Duodenal mucosa (tissue), 2 donors: ENCODE measurements around the gene MCTP1.
"Not testable (repeated sequence)": the region's sequence is repeated elsewhere in the genome, so short reads cannot be mapped to it uniquely, and the experiment has no call there.

ENCODE experiments used
- H3K27ac ChIP-seq: one replicate; pipeline ENCODE4 v1.7.0; 2013; ENCODE audit warnings: low read depth, low read length
- H3K27me3 ChIP-seq, 2 donors: one replicate each; pipeline ENCODE4 v1.7.0; 2013; ENCODE audit warnings: low read length in 2 of 2, control low read depth in 1 of 2; ENCODE audit not compliant: insufficient read depth in 2 of 2, control insufficient read depth in 1 of 2
- H3K36me3 ChIP-seq, 2 donors: one replicate each; pipeline ENCODE4 v1.7.0; 2013; ENCODE audit warnings: low read length in 2 of 2, control low read depth in 1 of 2; ENCODE audit not compliant: insufficient read depth in 2 of 2, control insufficient read depth in 1 of 2
- H3K4me1 ChIP-seq, 2 donors: one replicate each; pipeline ENCODE4 v1.7.0; 2013; ENCODE audit warnings: low read length in 2 of 2, control low read depth in 1 of 2; ENCODE audit not compliant: insufficient read depth in 2 of 2, control insufficient read depth in 1 of 2
- H3K4me3 ChIP-seq, 2 donors: one replicate each; pipeline ENCODE4 v1.7.0; 2013; ENCODE audit warnings: low read length in 2 of 2, low read depth in 1 of 2
- H3K9ac ChIP-seq, 2 donors: one replicate each; pipeline ENCODE4 v1.7.0; 2013; ENCODE audit warnings: low read length in 2 of 2, low read depth in 1 of 2
- H3K9me3 ChIP-seq, 2 donors: one replicate each; pipeline ENCODE4 v1.7.0; 2013; ENCODE audit warnings: low read length in 2 of 2, control low read depth in 1 of 2; ENCODE audit not compliant: control insufficient read depth in 1 of 2

The MCTP1 gene

DNA sequence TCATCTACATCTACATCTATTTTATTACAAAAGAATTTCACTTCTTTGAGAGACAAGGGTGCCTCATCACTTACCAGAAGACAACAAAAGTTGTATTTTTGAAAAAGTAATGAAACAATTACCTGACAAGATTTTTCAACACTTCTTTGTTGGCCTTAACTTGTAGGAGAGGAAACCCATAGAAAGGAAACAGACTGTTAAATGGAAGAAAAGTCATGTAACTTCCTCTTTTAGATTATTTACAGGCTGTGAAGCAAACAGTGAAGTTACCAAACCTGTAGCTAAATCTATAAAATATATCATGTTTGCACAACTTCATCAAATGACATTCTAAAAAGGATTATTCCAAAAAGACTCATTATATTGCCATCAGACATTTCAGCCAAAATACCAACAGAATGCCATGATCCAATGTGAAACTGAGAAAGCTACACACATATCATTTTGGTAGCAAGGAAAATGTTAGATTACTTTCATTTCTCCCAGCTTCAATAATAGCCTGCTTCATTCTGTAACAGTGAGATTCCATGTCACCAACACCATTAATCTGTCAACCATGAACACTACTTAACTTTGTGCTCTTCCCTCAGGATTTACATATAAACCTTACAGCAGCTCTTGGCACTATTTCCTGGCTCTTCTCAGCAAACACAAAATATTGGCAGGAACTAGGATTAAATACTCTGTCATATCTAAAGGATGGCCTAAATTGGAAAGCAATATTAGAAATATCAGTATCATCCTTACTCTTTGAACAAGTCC is 122.5 kb downstream of the MCTP1 start:
- no peaks in the 10 kb centered on the region for H3K4me1 ChIP-seq

DNA sequence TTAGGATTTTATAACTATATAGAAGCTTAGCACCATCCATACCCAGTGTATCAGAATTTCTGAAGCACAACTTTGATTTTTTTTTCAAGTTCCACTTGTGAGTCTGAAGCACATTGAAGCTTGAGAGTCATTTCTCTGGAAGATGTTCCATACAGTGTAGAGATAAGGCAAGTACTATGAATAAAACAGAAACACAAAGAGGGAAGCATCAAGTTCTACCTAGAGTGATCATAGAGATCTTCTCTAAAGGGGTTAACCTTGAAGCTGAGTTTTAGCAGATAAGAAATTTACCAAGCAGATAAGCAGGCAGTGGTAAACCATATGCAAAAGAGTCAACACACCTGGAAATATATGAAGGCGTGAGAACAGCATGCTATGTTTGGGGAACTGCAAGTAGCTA is 125.3 kb downstream of the MCTP1 start:
- Histone ChIP-seq H3K4me3 (no peak overlapping the region), H3K36me3 (no peaks in the 10 kb centered on the region), H3K27me3 (no peaks in the 10 kb centered on the region), H3K9me3 (no peaks in the 10 kb centered on the region), H3K4me1 (no peaks in the 10 kb centered on the region), H3K9ac (no peak overlapping the region), H3K27ac (no peak overlapping the region)

More for the DNA sequence above, 122.5 kb downstream of the MCTP1 start:
- Histone ChIP-seq H3K9me3 (no peaks in the 10 kb centered on the region), H3K4me3 (no peak overlapping the region), H3K9ac (no peak overlapping the region), H3K27ac (no peak overlapping the region), H3K36me3 (no peaks in the 10 kb centered on the region), H3K27me3 (no peaks in the 10 kb centered on the region)

DNA sequence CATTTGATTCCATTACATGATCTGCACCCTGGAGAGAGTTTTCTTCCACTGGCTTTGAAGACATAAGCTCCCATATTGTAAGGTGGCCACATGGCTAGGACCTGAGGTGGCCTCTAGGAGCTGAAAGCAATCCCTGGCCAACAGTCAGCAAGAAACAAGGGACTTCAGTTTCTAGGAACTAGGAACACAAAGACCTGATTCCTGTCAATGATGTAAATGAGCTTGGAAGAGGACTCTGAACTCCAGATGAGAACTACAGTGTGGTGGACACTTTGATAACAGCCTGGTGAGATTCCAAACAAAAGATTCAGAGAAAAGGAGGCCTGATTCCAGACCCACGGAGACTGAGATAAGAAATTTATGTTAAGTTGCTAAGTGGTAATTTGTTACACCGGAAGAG is 129.0 kb downstream of the MCTP1 start:
- H3K4me1 ChIP-seq: no peaks in the 10 kb centered on the region
- H3K9ac ChIP-seq: no peak overlapping the region
- no peak overlapping the region for H3K4me3 ChIP-seq
- no peaks in the 10 kb centered on the region for H3K9me3 ChIP-seq
- no peaks in the 10 kb centered on the region for H3K27me3 ChIP-seq
- no peaks in the 10 kb centered on the region for H3K36me3 ChIP-seq
- H3K27ac ChIP-seq: no peak overlapping the region

DNA sequence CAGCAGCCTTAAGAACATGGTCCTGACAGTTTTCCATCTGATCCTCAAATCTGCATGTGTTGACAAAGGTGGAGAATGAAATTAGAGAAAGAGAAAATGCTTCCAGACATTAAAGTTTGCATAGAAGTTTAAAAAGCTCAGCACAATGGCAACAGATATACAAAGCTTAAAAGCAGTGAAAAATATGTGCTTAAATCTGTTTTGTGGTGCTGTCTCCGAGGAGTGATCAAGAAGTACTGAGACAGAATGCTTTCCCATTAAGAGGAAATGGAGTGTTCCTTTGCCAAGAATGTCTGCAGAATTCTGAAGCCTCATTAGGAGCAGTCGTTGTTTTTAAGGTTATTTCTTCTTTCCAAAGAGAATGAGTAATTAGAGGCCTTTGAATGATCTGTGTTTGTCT is 131.4 kb downstream of the MCTP1 start:
- Histone ChIP-seq H3K36me3 (no peaks in the 10 kb centered on the region), H3K27me3 (no peaks in the 10 kb centered on the region), H3K9ac (no peak overlapping the region), H3K9me3 (no peaks in the 10 kb centered on the region), H3K4me1 (no peaks in the 10 kb centered on the region), H3K27ac (no peak overlapping the region), H3K4me3 (no peak overlapping the region)

DNA sequence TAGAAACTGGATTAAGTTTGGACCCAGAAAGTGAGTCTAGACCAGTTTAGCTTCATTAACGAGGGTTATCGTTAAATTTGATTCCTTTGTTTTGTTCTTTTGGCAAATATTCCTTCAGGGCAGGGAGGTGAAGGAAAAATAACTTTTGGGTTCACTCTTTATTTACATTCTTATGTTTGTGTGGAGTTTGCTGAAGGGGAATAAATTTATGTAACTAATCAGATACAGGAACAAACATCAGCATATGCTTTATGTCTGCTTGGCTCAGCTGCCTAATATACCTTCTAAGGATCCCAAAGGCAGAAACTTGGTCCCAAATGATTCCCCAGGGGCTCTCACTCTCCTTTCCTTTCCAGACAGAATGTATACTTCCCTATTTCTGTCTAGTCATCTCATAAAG is 132.4 kb downstream of the MCTP1 start:
- H3K9me3 ChIP-seq: peaks cover 0 to under 1% of the 10 kb centered on the region in 2 donors
- H3K4me3 ChIP-seq: no peak overlapping the region
- H3K9ac ChIP-seq: no peak overlapping the region
- H3K27me3 ChIP-seq: no peaks in the 10 kb centered on the region
- no peaks in the 10 kb centered on the region for H3K4me1 ChIP-seq
- no peak overlapping the region for H3K27ac ChIP-seq
- H3K36me3 ChIP-seq: no peaks in the 10 kb centered on the region

DNA sequence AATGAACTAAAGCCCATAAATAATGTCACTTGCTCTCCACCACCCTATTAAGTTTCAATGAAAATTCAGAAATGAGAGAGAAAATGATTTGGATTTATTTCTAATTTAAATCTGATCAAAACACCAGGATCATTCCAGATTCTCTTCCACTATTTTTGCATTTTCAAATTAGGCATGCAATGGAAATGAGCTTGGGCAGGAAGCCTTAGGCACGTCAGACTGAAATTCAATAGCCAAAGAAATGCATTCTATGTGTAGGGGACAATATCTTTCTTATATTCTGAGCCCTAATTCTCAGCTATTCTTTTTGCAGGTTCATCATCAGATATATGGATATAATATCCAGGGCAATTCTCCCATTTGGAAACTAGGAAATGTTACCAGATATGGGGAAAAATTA is 132.8 kb downstream of the MCTP1 start:
- peaks cover 0 to 4% of the 10 kb centered on the region in 2 donors for H3K9me3 ChIP-seq
- no peaks in the 10 kb centered on the region for H3K36me3 ChIP-seq
- H3K9ac ChIP-seq: no peak overlapping the region
- H3K4me3 ChIP-seq: no peak overlapping the region
- H3K4me1 ChIP-seq: no peaks in the 10 kb centered on the region
- H3K27ac ChIP-seq: no peak overlapping the region
- no peaks in the 10 kb centered on the region for H3K27me3 ChIP-seq

DNA sequence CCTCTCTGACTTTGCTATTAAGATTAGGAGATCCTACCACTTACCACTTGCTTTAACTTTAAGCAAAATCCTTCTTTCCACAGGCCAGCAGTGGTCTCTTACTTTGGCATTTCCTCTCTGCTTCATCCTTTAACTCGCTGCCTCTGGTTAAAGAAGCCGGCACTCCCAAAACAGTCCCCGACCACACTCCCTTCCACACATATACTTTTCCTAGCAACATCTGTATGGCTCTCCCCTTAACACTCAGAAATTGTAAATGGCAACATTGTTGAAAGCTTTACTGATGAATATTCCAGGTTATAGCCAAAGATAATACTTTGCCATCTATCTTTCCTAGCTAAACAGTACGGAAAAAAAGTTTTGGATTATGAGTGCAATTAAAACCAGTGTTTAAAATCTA is 133.2 kb downstream of the MCTP1 start:
- Histone ChIP-seq H3K9me3 (peaks cover 0 to 4% of the 10 kb centered on the region in 2 donors), H3K9ac (no peak overlapping the region), H3K27ac (no peak overlapping the region), H3K27me3 (no peaks in the 10 kb centered on the region), H3K4me1 (no peaks in the 10 kb centered on the region), H3K4me3 (no peak overlapping the region), H3K36me3 (no peaks in the 10 kb centered on the region)

DNA sequence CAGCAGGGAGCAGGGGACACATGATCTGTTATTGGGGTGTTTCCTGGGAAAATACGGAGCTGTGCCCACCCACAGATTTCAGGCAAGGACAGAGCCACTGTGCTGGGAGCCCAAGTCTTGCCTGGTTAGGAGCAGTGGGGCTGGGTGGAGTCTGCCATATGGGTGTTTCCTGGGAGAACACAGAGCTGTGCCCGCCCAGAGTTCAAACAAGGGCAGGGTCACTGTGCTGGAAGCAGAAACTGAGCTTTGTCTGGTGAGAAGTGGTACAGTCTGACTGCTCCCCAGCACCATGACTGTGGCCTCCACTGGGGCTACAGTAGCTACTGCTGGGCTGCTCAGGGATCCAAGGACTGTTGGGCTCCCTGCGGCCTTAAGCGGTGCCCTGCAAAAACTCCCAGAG is 135.5 kb downstream of the MCTP1 start:
- H3K4me3 ChIP-seq: no peak overlapping the region

DNA sequence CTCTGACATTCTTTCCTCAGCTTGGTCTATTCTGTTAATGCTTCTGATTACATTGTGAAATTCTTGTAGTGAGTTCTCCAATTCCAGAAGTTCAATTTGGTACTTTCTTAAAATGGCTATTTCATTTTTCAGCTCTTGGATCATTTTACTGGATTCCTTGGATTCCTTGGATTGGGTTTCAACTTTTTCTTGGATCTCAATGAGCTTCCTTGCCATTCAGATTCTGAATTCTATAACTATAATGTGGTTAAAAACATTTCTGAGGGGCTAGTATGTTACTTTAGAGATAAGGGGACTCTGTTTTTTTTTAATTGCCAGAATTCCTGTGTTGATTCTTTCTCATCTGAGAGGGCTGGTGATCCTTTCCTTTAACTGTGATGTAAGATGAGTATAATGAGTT is 136.4 kb downstream of the MCTP1 start:
- H3K36me3 ChIP-seq: no peaks in the 10 kb centered on the region
- H3K27me3 ChIP-seq: no peaks in the 10 kb centered on the region
- no peak overlapping the region for H3K9ac ChIP-seq
- H3K27ac ChIP-seq: no peak overlapping the region
- H3K9me3 ChIP-seq: peaks cover 0 to 4% of the 10 kb centered on the region in 2 donors
- no peaks in the 10 kb centered on the region for H3K4me1 ChIP-seq
- H3K4me3 ChIP-seq: no peak overlapping the region

More for the DNA sequence above, 135.5 kb downstream of the MCTP1 start:
- no peak overlapping the region for H3K9ac ChIP-seq
- no peaks in the 10 kb centered on the region for H3K36me3 ChIP-seq
- H3K27me3 ChIP-seq: no peaks in the 10 kb centered on the region
- no peak overlapping the region for H3K27ac ChIP-seq
- H3K9me3 ChIP-seq: peaks cover 0 to 4% of the 10 kb centered on the region in 2 donors
- no peaks in the 10 kb centered on the region for H3K4me1 ChIP-seq

DNA sequence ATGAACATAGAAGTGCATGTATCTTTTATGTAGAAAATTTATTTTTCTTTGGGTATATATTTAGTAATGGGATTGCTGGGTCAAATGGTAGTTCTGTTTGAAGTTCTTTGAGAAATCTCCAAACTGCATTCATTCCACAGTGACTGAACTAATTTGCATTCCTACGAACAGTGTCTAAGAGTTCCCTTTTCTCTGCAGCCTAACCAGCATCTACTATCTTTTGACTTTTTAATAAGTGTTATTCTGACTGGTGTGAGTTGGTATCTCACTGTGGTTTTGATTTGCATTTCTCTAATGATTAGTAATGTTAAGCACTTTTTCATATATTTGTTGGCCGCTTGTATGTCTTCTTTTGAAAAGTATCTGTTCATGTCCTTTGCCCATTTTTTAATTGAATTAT is 141.0 kb downstream of the MCTP1 start:
- not testable (repeated sequence) for H3K27ac ChIP-seq, H3K9ac ChIP-seq, H3K4me3 ChIP-seq, H3K27me3 ChIP-seq, H3K9me3 ChIP-seq, H3K4me1 ChIP-seq, H3K36me3 ChIP-seq
